H9 (cell line): Measurements from ENCODE around the gene NF1. TPM values are rescaled to one million over a fixed set of nuclear protein-coding genes. Genes with fewer than 3 reads are reported as not detected.

ENCODE experiments used
- DNase-seq: peaks from one replicate; pipeline ENCODE4 v3.0.0-alpha.2; 2017
- H2AFZ ChIP-seq: one replicate; pipeline ENCODE4 v1.6.1; 2013; ENCODE audit warnings: mild to moderate bottlenecking, low read length, control low read depth, moderate library complexity
- H2AK5ac ChIP-seq: 2 replicates; pipeline ENCODE4 v1.6.1; 2013; ENCODE audit warnings: low read length, control low read depth, mixed read lengths; ENCODE audit not compliant: insufficient read length
- H2BK120ac ChIP-seq: one replicate; pipeline ENCODE4 v1.6.1; 2013; ENCODE audit warnings: low read depth, mild to moderate bottlenecking, low read length, control low read depth, inconsistent platforms; ENCODE audit not compliant: poor library complexity, severe bottlenecking
- H2BK12ac ChIP-seq: 2 replicates; pipeline ENCODE4 v1.6.1; 2013; ENCODE audit warnings: low read length, control low read depth, mixed read lengths, low read depth; ENCODE audit not compliant: insufficient read length
- H2BK15ac ChIP-seq: 2 replicates; pipeline ENCODE4 v1.6.1; 2013; ENCODE audit warnings: low read depth, low read length, control low read depth
- H2BK20ac ChIP-seq: one replicate; pipeline ENCODE4 v1.6.1; 2013; ENCODE audit warnings: low read depth, mild to moderate bottlenecking, low read length, control low read depth, inconsistent platforms; ENCODE audit not compliant: poor library complexity, severe bottlenecking
- H2BK5ac ChIP-seq: 2 replicates; pipeline ENCODE4 v1.6.1; 2013; ENCODE audit warnings: low read length, control low read depth, mixed read lengths; ENCODE audit not compliant: insufficient read length
- H3K14ac ChIP-seq: 2 replicates; pipeline ENCODE4 v1.6.1; 2013; ENCODE audit warnings: low read length, control low read depth; ENCODE audit not compliant: insufficient read depth
- H3K18ac ChIP-seq: 2 replicates; pipeline ENCODE4 v1.6.1; 2013; ENCODE audit warnings: low read depth, mild to moderate bottlenecking, mixed read lengths, low read length, control low read depth; ENCODE audit not compliant: insufficient read length
- H3K23ac ChIP-seq: 2 replicates; pipeline ENCODE4 v1.6.1; 2013; ENCODE audit warnings: low read length, control low read depth, mixed read lengths, low read depth; ENCODE audit not compliant: insufficient read length
- H3K23me2 ChIP-seq: 2 replicates; pipeline ENCODE4 v1.6.1; 2013; ENCODE audit warnings: low read depth, mild to moderate bottlenecking, mixed read lengths, low read length, control low read depth; ENCODE audit not compliant: insufficient read length, poor library complexity, severe bottlenecking
- H3K27ac ChIP-seq: 2 replicates; pipeline ENCODE4 v1.5.1; 2013; ENCODE audit warnings: low read length, control low read depth, mixed read lengths, low read depth; ENCODE audit not compliant: insufficient read length
- H3K27me3 ChIP-seq: 2 replicates; pipeline ENCODE4 v1.6.1; 2013; ENCODE audit warnings: low read length, control low read depth, inconsistent platforms; ENCODE audit not compliant: insufficient read depth
- H3K4ac ChIP-seq: 2 replicates; pipeline ENCODE4 v1.6.1; 2013; ENCODE audit warnings: low read depth, mild to moderate bottlenecking, control low read depth, inconsistent platforms, low read length, moderate library complexity
- H3K4me1 ChIP-seq: 2 replicates; pipeline ENCODE4 v1.6.1; 2013; ENCODE audit warnings: low read length, control low read depth, inconsistent platforms; ENCODE audit not compliant: insufficient read depth
- H3K4me2 ChIP-seq: 2 replicates; pipeline ENCODE4 v1.6.1; 2013; ENCODE audit warnings: low read length, control low read depth, mixed read lengths; ENCODE audit not compliant: insufficient read length, insufficient read depth
- H3K56ac ChIP-seq: 2 replicates; pipeline ENCODE4 v1.6.1; 2013; ENCODE audit warnings: low read depth, mild to moderate bottlenecking, mixed read lengths, low read length, control low read depth; ENCODE audit not compliant: insufficient read length
- H3K79me1 ChIP-seq: 2 replicates; pipeline ENCODE4 v1.6.1; 2013; ENCODE audit warnings: low read depth, mild to moderate bottlenecking, moderate library complexity, low read length, control low read depth, inconsistent platforms; ENCODE audit not compliant: insufficient read depth, poor library complexity, severe bottlenecking
- H3K79me2 ChIP-seq: 2 replicates; pipeline ENCODE4 v1.6.1; 2013; ENCODE audit warnings: low read length, control low read depth, inconsistent platforms; ENCODE audit not compliant: insufficient read depth
- H3K9ac ChIP-seq: 2 replicates; pipeline ENCODE4 v1.6.1; 2013; ENCODE audit warnings: low read length, control low read depth, mixed read lengths; ENCODE audit not compliant: insufficient read length; ENCODE audit errors: extremely low read depth
- H3K9me3 ChIP-seq: one replicate; pipeline ENCODE4 v1.6.1; 2013; ENCODE audit warnings: low read depth, low read length, inconsistent platforms; ENCODE audit not compliant: control insufficient read depth
- H3T11ph ChIP-seq: one replicate; pipeline ENCODE4 v1.6.1; 2013; ENCODE audit warnings: mild to moderate bottlenecking, low read length, control low read depth, inconsistent platforms
- H4K20me1 ChIP-seq: one replicate; pipeline ENCODE4 v1.6.1; 2013; ENCODE audit not compliant: control insufficient read depth, insufficient read length, insufficient read depth
- H4K5ac ChIP-seq: 2 replicates; pipeline ENCODE4 v1.6.1; 2013; ENCODE audit warnings: low read depth, mild to moderate bottlenecking, mixed read lengths, low read length, control low read depth; ENCODE audit not compliant: insufficient read length
- H4K8ac ChIP-seq: replicated peaks from 2 replicates; pipeline ENCODE4 v1.6.1; 2013; ENCODE audit warnings: low read length, control low read depth, mixed read lengths, low read depth; ENCODE audit not compliant: insufficient read length
- H4K91ac ChIP-seq: 2 replicates; pipeline ENCODE4 v1.6.1; 2013; ENCODE audit warnings: low read depth, mild to moderate bottlenecking, moderate library complexity, mixed read lengths, low read length, control low read depth; ENCODE audit not compliant: insufficient read length
- H3K27ac Mint-ChIP-seq, 3 experiments: 2 replicates in 2 of 3; 3 replicates in 1 of 3; pipeline ENCODE4 v1.8.0; 2020 to 2021; ENCODE audit warnings: mixed read lengths in 3 of 3, mild to moderate bottlenecking in 1 of 3, moderate library complexity in 1 of 3
- H3K27me3 Mint-ChIP-seq: 2 replicates; pipeline ENCODE4 v1.8.0; 2021; ENCODE audit warnings: low read depth, mild to moderate bottlenecking, moderate library complexity, mixed read lengths
- H3K36me3 Mint-ChIP-seq, 3 experiments: 2 replicates in 2 of 3; 3 replicates in 1 of 3; pipeline ENCODE4 v1.8.0; 2020 to 2021; ENCODE audit warnings: low read depth in 3 of 3, mixed read lengths in 3 of 3; ENCODE audit not compliant: insufficient read depth in 1 of 3
- H3K4me1 Mint-ChIP-seq, 2 experiments: 2 replicates each; pipeline ENCODE4 v1.8.0; 2020; ENCODE audit warnings: mixed read lengths in 2 of 2
- H3K4me3 Mint-ChIP-seq, 2 experiments: 2 replicates in 1 of 2; 3 replicates in 1 of 2; pipeline ENCODE4 v1.8.0; 2020 to 2021; ENCODE audit warnings: mild to moderate bottlenecking in 2 of 2, mixed read lengths in 2 of 2, moderate library complexity in 1 of 2
- H3K9me3 Mint-ChIP-seq, 2 experiments: 2 replicates in 1 of 2; 3 replicates in 1 of 2; pipeline ENCODE4 v1.8.0; 2020; ENCODE audit warnings: mild to moderate bottlenecking in 2 of 2, mixed read lengths in 2 of 2, moderate library complexity in 1 of 2
- WGBS: extraction: QIAGEN DNeasy Blood & Tissue Kit; methylation state at CpG from one replicate; pipeline ENCODE4 v1.1.7; 2013; ENCODE audit warnings: missing lambda C conversion rate, low lambda C conversion rate, mixed read lengths; ENCODE audit not compliant: insufficient read length; ENCODE audit errors: extremely low coverage; 5-methylcytosine and 5-hydroxymethylcytosine counted together
- total RNA-seq: library from RNA; stranded (reverse); gene quantifications from 2 replicates; pipeline ENCODE4 v1.2.1, GENCODE V29; 2021
- TF ChIP-seq, protein P1 (sequence below): fragments of 200-600 bp; sonication (generic); conservative IDR thresholded peaks from 3 replicates; pipeline ENCODE4 v1.8.0; 2021; ENCODE audit warnings: antibody characterized with exemption, mild to moderate bottlenecking

Gene NF1
- total RNA-seq, 1 experiment from 2014 or later, result 38.1 TPM

DNA sequence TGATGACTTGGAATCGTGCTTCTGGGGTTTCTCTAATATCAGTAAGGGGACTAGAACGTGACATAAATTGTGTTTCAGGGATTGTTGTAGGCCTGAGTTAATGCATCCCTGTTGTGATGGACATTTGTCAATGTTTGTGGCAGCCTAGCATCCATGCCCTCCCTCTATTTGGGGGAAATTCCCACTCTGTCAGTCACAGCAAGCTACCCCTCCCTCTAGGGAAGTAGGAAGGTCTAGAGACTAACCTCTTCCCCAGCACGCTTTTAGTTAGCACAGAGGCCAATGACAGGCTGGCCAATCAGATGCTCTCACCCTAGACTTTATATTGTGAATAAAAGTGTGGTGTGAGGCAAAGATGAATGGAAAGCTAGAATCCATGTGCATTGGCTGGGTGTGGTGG lies 32.4 kb upstream of the NF1 start:
- WGBS, result no CpG with 5 or more reads among the region's 3 CpGs
- H4K91ac ChIP-seq, result no peak overlapping the region
- no peak overlapping the region for H3K27ac ChIP-seq
- H3K23me2 ChIP-seq, result no peaks in the 10 kb centered on the region
- H3K9ac ChIP-seq, result no peak overlapping the region
- no peak overlapping the region for H3K27ac Mint-ChIP-seq
- H2BK15ac ChIP-seq, result no peak overlapping the region
- H3K9me3 Mint-ChIP-seq, result no peaks in the 10 kb centered on the region
- H3K4me3 Mint-ChIP-seq, result no peak overlapping the region
- no peaks in the 10 kb centered on the region for H3K9me3 ChIP-seq
- no peak overlapping the region for H3K18ac ChIP-seq
- DNase-seq, result no peak
- H2BK120ac ChIP-seq, result no peak overlapping the region
- no peak overlapping the region for H2AK5ac ChIP-seq
- no peak overlapping the region for H2BK20ac ChIP-seq
- H3K4me1 ChIP-seq, result no peaks in the 10 kb centered on the region
- H3K36me3 Mint-ChIP-seq, result no peaks in the 10 kb centered on the region
- peaks cover 10% of the 10 kb centered on the region in 2 experiments for H3K4me1 Mint-ChIP-seq
- no peak overlapping the region for H4K8ac ChIP-seq
- no peaks in the 10 kb centered on the region; the same call in 1 of the 2 replicates for H3K27me3 Mint-ChIP-seq
- no peak overlapping the region for H4K5ac ChIP-seq
- TF ChIP-seq, protein P1, sequence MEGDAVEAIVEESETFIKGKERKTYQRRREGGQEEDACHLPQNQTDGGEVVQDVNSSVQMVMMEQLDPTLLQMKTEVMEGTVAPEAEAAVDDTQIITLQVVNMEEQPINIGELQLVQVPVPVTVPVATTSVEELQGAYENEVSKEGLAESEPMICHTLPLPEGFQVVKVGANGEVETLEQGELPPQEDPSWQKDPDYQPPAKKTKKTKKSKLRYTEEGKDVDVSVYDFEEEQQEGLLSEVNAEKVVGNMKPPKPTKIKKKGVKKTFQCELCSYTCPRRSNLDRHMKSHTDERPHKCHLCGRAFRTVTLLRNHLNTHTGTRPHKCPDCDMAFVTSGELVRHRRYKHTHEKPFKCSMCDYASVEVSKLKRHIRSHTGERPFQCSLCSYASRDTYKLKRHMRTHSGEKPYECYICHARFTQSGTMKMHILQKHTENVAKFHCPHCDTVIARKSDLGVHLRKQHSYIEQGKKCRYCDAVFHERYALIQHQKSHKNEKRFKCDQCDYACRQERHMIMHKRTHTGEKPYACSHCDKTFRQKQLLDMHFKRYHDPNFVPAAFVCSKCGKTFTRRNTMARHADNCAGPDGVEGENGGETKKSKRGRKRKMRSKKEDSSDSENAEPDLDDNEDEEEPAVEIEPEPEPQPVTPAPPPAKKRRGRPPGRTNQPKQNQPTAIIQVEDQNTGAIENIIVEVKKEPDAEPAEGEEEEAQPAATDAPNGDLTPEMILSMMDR, result no peak
- H2BK12ac ChIP-seq, result no peak overlapping the region
- no peak overlapping the region for H3K56ac ChIP-seq
- H3K23ac ChIP-seq, result no peak overlapping the region
- no peak overlapping the region for H2AFZ ChIP-seq
- H3K4me2 ChIP-seq, result no peak overlapping the region
- no peaks in the 10 kb centered on the region for H4K20me1 ChIP-seq
- no peaks in the 10 kb centered on the region for H3K79me1 ChIP-seq
- no peak overlapping the region for H3K4ac ChIP-seq
- H3T11ph ChIP-seq, result no peak overlapping the region
- no peaks in the 10 kb centered on the region for H3K79me2 ChIP-seq
- H3K27me3 ChIP-seq, result no peaks in the 10 kb centered on the region
- H2BK5ac ChIP-seq, result no peak overlapping the region
- no peak overlapping the region for H3K14ac ChIP-seq
